ENCODE measurements around the gene SELE. TPM values are rescaled to one million over a fixed set of nuclear protein-coding genes. Genes with fewer than 3 reads are reported as not detected.
"Not testable (repeated sequence)": the region's sequence is repeated elsewhere in the genome, so short reads cannot be mapped to it uniquely, and the experiment has no call there.

The SELE gene
- total RNA-seq, 2 donors from 2014 or later: 0.11 to 0.94 TPM

DNA sequence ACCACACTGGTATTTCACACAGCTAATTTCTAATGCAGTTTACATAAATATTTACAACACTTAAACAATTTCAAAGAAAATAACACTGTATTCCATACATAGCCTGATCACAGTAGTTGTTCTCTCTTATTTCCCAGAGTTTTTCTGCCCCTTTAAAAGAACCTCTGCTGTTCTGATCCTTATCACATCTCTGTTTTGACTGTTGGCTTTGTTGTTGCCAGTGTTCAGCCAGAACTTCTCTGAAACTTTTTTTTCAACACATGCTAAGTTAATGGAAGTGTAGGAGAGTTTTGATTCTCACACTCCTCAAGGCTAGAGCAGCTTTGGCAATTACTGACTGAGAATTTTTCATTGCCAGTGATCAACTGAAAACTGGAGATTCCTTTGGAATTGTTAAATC lies 11.1 kb downstream of the SELE start:
- no peak overlapping the region for H3K27ac ChIP-seq
- no peaks in the 10 kb centered on the region for H3K4me1 ChIP-seq
- TF ChIP-seq, protein P1, sequence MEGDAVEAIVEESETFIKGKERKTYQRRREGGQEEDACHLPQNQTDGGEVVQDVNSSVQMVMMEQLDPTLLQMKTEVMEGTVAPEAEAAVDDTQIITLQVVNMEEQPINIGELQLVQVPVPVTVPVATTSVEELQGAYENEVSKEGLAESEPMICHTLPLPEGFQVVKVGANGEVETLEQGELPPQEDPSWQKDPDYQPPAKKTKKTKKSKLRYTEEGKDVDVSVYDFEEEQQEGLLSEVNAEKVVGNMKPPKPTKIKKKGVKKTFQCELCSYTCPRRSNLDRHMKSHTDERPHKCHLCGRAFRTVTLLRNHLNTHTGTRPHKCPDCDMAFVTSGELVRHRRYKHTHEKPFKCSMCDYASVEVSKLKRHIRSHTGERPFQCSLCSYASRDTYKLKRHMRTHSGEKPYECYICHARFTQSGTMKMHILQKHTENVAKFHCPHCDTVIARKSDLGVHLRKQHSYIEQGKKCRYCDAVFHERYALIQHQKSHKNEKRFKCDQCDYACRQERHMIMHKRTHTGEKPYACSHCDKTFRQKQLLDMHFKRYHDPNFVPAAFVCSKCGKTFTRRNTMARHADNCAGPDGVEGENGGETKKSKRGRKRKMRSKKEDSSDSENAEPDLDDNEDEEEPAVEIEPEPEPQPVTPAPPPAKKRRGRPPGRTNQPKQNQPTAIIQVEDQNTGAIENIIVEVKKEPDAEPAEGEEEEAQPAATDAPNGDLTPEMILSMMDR (IDR thresholded peaks at IDR 0.05): no peak
- no peak for DNase-seq (ENCODE audit: low spot score)
- no peaks in the 10 kb centered on the region for H3K27me3 ChIP-seq
- H3K4me3 ChIP-seq: no peak overlapping the region
- no peaks in the 10 kb centered on the region for H3K9me3 ChIP-seq
- H3K36me3 ChIP-seq: no peaks in the 10 kb centered on the region

DNA sequence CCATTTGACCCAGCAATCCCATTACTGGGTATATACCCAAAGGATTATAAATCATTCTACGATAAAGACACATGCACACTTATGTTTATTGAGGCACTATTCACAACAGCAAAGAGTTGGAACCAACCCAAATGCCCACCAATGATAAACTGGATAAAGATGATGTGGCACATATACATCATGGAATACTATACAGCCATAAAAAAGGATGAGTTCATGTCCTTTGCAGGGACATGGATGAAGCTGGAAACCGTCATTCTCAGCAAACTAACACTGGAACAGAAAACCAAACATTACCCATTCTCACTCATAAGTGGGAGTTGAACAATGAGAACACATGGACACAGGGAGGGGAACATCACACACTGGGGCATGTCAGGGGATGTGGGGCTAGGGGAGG lies 18.8 kb downstream of the SELE start:
- H3K27me3 ChIP-seq: not testable (repeated sequence)

DNA sequence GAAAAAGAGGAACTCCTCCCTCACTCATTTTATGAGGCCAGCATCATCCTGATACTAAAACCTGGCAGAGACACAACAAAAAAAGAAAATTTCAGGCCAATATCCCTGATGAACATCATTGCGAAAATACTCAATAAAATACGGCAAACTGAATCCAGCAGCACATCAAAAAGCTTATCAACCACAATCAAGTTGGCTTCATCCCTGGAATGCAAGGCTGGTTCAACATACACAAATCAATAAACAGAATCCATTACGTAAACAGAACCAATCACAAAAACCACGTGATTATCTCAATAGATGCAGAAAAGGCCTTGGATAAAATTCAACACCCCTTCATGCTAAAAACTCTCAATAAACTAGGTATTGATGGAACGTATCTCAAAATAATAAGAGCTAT lies 20.8 kb downstream of the SELE start:
- H3K27ac ChIP-seq; DNase-seq (ENCODE audit: low spot score); H3K36me3 ChIP-seq; H3K4me3 ChIP-seq; H3K9me3 ChIP-seq; H3K4me1 ChIP-seq; H3K27me3 ChIP-seq: not testable (repeated sequence)

More for the DNA sequence above, 18.8 kb downstream of the SELE start:
- H3K27ac ChIP-seq; H3K9me3 ChIP-seq; DNase-seq (ENCODE audit: low spot score); H3K4me3 ChIP-seq; H3K36me3 ChIP-seq; H3K4me1 ChIP-seq: not testable (repeated sequence)

DNA sequence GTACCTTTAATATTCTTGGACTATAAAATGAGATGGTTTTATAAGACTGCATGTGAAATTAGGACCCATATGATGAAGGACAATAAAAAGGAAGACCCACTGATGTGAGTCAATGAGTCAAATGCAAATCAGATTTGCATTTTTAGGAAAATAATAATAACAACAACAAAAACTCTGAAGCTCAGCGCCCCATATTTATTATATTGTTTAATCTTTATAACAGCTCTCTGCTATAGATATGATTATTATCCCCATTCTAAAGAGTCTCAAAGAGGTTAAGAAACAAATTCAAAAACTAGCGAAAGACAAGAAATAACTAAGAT lies 21.6 kb downstream of the SELE start:
- Histone ChIP-seq H3K27me3 (no peaks in the 10 kb centered on the region), H3K9me3 (peaks cover 0 to 5% of the 10 kb centered on the region in 2 donors), H3K36me3 (no peaks in the 10 kb centered on the region), H3K27ac (no peak overlapping the region), H3K4me1 (peaks cover 0 to 10% of the 10 kb centered on the region in 2 donors), H3K4me3 (no peak overlapping the region)
- TF ChIP-seq, protein P1 (IDR thresholded peaks at IDR 0.05): peak; percentile 5 to 6
- no peak for DNase-seq (ENCODE audit: low spot score)

DNA sequence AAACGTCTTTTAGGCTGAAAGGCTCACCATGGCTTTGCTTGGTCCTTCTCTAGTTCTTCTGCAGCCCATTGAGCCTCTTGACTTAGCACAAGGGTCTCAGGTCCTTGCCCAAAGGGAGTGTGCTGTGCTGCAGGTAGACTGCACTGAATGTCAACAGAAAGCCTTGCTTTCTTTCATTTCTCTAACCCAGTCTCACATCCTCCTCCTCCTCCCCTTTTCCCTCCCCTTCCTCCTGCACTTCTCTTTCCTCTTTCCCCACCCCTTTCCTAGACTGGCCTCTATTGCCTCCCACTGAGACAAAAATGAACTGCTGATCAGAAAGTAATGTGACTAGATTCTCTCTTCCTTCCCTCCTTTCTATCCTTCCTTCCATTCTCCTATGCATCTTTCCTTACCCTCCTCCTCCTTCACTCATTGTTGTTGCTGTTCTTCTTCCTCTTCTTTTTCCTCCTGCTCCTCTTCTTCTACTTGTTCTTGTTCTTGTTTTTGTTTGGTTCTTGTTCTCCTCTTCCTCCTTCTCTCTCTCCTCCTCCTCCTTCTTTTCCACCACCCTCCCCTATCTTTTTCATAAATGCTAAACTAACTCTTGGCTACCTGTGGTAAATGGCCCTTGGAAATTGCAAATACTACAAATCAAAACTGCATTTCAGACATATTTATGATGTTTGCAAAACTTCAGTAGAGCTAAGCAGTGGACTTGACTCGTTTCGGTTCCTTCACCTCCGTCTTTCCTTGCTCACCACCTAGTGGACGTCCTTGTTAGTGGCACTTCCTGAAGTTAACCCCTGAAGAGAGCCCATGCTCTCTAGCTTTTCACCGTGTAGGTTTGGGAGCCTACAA lies 22.2 kb downstream of the SELE start, which contains the start of gene SELL:
TSS of gene SELL (minus strand) at position 152 of the 840 bp plus-strand sequence. CDS start at position 30, 122 bp downstream.
- Histone ChIP-seq H3K9me3 (peaks cover 0 to 5% of the 10 kb centered on the region in 2 donors), H3K36me3 (no peaks in the 10 kb centered on the region), H3K4me3 (peak within 1 kb of the TSS; percentile 13 to 35), H3K27ac (no peak within 1 kb of the TSS), H3K4me1 (peaks cover 0 to 10% of the 10 kb centered on the region in 2 donors), H3K27me3 (no peaks in the 10 kb centered on the region)
- DNase-seq (ENCODE audit: low spot score): peak; percentile 72
- TF ChIP-seq, protein P1 (IDR thresholded peaks at IDR 0.05): peak; percentile 63 to 82

DNA sequence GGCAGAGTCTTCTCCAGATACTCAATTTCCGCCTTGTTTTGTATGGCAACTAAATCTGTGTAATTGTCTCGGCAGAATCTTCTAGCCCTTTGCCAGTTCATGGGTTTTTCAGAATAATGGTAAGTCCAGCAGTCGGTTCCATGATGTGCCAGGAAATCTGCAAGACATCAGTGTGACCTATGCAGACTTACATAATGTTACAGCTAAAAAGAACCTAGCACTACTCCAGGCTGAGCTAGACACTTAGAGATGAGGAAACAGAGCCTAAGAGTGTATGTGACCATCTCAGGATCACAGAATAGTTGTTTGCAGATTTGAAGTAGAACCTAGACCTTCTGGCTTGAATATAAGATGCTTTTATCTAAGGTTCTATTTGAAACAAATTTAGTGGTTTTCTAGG lies 25.2 kb downstream of the SELE start:
- Histone ChIP-seq H3K36me3 (no peaks in the 10 kb centered on the region), H3K27me3 (no peaks in the 10 kb centered on the region), H3K4me3 (no peak overlapping the region), H3K4me1 (peaks cover 0 to 10% of the 10 kb centered on the region in 2 donors), H3K27ac (no peak overlapping the region), H3K9me3 (no peaks in the 10 kb centered on the region)
- DNase-seq (ENCODE audit: low spot score): no peak
- TF ChIP-seq, protein P1 (IDR thresholded peaks at IDR 0.05): no peak

All from right atrium auricular region (tissue), 2 donors.